Activated CD4-positive, CD25-positive, alpha-beta regulatory T cell treated with anti-CD3 and anti-CD28 coated beads, Interleukin-2, amount 50 U/mL, for 24 hours (primary cell): ENCODE results near the gene COPS7A.
"Not testable (repeated sequence)": the region's sequence is repeated elsewhere in the genome, so short reads cannot be mapped to it uniquely, and the experiment has no call there.

Experiments used
- ATAC-seq, 2 donors: fragments of 150-1000 bp; cut with Tn5 transposase; one replicate each; pipeline ENCODE4 v1.10.0; 2021; ENCODE audit warnings: mild to moderate bottlenecking in 1 of 2, moderate library complexity in 1 of 2

COPS7A gene

DNA sequence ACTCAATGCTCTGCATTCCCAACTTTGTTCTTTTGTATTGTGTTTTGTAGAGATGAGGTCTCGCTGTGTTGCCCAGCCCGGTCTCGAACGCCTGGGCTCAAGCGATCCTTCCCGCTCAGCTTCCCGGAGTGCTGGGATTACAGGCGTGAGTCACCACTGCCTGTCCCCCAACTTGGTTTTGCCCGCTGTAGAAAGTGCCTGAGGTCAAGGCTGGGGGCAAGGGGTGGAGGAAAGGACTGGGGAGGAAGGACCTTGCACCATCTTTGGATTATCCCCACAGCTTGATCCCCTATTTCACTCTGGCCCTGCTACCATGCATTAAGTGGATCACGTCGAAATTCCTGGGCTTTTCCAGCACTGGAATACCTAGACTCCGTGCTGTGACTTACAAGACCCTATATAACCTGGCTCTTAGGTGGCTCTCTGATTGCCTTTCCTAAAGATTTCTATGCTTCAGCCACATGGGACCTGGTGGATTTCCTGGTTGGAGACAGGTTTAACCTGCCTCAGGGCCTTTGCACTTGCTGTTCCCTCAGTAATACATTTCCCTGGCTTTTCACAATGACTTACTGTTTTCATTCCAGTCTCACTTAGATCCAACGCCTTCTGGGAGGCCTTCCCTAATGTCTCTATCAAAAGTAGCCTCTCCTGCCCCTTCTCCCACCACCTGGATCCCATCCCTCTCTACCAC is 22.6 kb upstream of the COPS7A start:
- no peak for ATAC-seq

DNA sequence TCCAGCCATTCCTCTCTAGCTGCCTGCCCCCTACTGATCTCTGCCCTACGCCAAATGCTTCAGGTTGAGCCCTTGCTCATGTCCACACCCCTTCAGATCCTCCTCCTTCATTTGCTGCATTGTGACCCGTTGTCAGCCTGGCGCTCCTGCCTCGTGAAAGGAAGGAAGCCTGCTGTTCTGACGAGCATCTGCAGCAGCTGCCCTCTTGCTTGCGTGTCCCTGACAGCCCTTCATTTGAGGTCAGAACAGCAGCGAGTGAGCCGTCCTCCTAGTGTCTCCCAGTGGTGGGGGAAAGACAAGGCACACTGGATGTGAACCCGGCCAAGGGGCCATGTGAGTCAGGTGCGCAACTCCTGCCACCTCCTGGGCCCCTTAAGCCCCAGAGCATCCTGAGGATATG is 20.2 kb upstream of the COPS7A start:
- peak in 1 of 2 donors; percentile 22 for ATAC-seq

DNA sequence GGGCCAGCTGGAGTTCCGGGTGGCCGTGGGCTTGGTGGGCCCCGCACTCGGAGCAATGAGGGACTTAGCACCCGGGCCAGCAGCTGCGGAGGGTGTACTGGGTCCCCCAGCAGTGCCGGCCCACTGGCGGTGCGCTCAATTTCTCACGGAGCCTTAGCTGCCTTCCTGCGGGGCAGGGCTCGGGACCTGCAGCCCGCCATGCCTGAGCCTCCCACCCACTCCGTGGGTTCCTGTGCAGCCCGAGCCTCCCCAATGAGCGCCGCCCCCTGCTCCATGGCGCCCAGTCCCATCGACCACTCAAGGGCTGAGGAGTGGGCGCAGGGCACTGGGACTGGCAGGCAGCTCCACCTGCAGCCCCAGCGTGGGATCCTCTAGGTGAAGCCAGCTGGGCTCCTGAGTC is 15.5 kb upstream of the COPS7A start:
- not testable (repeated sequence) for ATAC-seq

DNA sequence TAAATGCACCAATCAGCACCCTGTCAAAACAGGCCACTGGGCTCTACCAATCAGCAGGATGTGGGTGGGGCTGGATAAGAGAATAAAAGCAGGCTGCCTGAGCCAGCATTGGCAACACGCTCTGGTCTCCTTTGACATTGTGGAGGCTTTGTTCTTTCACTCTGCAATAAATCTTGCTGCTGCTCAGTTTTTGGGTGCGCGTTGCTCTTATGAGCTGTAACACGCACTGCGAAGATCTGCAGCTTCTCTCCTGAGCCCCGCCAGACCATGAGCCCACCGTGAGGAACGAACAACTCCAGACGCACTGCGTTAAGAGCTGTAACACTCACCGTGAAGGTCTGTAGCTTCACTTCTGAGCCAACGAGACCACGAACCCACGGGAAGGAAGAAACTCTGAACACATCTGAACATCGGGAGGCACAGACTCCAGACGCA is 14.9 kb upstream of the COPS7A start:
- ATAC-seq, result no peak

DNA sequence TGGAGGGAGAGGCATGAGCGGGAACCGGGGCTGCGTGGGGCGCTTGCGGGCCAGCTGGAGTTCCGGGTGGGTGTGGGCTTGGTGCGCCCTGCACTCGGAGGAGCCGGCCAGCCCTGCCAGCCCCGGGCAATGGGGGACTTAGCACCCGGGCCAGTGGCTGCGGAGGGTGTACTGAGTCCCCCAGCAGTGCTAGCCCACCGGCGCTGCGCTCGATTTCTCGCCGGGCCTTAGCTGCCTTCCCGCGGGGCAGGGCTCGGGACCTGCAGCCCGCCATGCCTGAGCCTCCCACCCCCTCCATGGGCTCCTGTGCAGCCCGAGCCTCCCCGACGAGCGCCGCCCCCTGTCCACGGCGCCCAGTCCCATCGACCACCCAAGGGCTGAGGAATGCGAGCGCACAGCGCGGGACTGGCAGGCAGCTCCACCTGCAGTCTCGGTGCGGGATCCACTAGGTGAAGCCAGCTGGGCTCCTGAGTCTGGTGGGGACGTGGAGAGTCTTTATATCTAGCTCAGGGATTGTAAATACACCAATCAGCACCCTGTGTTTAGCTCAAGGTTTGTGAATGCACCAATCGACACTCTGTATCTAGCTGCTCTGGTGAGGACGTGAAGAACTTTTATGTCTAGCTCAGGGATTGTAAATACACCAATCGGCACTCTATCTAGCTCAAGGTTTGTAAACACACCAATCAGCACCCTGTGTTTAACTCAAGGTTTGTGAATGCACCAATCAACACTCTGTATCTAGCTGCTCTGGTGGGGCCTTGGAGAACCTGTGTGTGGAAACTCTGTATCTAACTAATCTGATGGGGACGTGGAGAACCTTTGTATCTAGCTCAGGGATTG is 7.6 kb upstream of the COPS7A start:
- not testable (repeated sequence) for ATAC-seq

DNA sequence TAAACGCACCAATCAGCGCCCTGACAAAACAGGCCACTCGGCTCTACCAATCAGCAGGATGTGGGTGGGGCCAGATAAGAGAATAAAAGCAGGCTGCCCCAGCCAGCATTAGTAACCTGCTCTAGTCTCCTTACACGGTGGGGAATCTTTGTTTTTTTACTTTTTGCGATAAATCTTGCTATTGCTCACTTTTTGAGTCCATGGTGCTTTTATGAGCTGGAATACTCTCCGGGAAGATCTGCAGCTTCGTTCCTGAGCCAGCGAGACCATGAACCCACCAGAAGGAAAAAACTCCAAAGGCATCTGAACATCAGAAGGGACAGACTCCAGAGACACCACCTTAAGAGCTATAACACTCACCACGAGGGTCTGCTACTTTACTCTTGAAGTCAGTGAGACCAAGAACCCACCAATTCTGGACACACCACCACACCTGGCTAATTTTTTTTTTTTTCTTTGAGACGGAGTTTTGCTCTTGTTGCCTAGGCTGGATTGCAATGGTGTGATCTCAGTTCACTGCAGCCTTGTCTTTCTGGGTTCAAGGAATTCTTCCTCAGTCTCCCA is 6.9 kb upstream of the COPS7A start:
- no peak for ATAC-seq

DNA sequence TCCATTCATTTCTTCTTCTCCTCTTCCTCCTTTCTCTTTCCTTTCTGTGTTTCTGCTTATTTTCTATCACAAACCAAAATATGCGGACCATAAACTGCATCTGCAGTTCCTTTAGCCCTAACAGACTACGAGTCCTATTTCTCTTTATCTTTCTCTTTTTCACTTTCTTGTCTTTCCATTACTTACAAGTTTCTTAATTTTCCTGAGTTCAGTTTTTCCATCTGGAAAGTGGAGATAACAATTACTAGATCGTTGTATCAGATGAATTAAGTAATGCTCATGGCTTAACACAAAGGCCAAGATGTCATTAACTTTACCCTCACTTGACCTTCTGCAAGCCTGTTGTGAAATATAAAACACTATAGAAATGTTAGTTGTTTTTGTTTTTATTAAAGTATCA is 983 bp upstream of the COPS7A start:
- ATAC-seq, result no peak

DNA sequence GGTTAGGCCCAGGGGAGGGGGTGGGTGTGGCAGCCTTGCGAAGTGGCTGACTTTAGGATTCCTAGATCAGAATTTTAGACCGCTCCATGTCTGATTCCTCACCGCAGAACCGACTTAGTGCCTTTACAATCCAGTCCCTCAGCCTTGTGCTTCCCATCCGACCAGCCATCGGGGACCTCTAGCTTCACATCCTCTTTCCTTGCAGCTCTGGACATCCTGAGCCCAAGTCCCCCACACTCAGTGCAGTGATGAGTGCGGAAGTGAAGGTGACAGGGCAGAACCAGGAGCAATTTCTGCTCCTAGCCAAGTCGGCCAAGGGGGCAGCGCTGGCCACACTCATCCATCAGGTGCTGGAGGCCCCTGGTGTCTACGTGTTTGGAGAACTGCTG is 557 bp downstream of the COPS7A start:
- peak; percentile 8 to 10 for ATAC-seq

DNA sequence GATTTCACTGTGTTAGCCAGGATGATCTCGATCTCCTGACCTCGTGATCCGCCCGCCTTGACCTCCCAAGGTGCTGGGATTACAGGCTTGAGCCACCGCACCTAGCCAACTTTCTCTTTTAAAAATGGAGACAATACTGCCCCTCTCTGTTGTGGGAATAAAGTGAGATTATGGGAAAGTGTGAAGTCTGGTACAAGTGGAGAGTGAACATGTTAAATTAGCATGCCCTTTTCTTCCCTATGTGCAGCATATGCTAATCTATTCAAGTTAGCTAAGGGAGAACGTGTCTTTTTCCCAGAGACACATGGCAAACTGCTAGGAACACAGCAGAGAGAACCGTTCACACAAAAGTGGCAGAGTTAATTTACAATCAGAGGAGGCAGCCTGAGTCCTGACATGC is 1.5 kb downstream of the COPS7A start:
- ATAC-seq, result no peak

DNA sequence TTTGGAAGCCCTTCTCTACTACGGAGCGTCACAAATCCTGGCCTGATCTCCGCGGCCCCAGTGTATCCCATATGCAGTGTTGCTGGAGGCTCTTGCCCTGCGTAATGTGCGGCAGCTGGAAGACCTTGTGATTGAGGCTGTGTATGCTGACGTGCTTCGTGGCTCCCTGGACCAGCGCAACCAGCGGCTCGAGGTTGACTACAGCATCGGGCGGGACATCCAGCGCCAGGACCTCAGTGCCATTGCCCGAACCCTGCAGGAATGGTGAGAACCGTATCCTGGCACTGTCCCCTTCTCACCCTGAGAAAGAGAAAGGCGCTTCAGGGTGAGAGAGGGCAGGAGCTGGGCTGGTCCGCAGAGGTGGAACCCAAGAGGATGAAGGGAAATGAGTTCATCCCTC is 5.3 kb downstream of the COPS7A start:
- ATAC-seq, result no peak

DNA sequence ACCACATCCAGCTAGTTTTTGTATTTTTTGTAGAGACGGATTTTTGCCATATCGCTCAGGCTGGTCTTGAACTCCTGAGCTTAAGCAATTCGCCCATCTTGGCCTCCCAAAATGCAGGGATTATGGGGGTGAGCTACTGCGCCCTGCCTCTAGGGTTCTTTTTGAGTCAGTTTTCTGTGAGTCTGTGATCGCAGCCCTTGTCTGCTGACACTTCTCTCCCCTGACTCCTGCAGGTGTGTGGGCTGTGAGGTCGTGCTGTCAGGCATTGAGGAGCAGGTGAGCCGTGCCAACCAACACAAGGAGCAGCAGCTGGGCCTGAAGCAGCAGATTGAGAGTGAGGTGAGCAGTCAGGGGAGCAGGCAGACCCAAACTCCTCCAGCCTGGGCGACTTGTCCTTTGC is 6.3 kb downstream of the COPS7A start:
- no peak for ATAC-seq

DNA sequence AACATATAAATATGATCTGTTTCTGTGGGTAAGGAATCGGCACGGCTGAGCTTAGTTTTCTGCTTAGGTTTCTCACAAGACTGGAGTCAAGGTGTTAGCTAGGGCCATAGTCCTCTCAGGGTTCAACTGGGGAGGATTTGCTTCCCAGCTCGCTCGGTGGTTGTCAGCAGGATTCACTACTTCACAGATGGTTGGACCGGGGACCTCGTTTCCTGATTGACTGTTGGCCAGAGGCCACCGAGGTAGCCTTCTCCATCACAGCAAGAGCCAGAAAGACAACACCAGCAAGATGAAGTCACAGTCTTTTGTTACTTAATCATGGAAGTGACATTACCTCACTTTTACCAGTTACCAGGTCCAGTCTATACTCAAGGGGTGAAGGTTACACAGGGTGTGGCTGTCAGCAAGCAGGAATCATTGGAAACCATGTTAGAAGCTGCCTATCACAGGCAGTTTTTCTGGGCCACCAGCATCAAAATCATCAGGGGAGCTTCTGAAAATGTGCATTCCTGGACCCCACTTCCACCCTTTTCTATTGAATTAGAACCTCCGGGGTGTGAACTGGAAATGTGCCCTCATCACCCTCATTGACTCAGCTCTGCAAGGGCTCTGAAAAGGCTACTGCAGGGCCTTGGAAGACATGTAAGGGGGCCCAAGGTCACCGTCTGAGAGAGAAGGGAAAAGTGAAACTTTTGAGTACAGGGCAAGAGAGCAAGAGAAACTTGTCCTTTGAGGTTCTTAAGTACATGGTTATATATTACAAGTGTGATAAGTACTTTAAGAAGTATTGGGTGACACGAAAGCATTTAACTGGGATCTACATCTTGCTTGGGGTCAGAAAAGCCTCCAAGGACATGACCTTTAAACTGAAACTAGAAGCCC is 10.9 kb downstream of the COPS7A start:
- ATAC-seq, result no peak

DNA sequence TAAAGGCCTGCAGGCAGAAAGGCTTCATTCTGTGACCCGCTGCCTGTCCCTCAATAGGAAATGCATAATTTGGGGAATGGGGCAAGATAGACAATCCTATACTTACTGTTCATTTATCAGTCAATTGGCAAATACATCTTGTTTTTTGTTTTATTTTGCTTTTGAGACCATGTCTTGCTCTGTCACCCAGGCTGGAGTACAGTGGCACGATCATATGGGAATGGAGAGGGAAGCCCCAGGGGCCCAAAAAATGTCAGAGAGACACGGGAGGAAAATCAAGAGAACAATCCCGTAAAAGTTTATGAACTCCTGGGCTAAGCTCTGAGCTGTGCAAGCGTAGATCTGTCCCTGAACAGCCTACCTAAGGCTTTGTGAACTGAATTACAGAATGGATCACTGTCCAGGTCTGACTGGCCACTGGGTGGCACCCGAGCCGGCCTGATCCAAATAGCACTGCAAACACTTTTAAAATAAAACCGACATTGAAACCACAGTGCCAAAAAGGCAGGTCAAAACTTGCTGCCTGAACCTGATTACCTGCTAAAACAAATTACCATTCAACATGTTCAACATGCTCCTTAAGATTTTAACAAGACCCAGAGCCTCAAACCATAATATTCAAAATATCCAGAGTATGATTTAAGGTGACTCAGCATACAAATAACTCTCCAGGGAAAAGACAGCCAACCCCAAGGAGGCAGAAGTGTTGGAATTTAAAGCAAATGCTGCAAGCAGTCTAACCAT is 11.8 kb downstream of the COPS7A start:
- ATAC-seq, result peak in 1 of 2 donors; percentile 62

DNA sequence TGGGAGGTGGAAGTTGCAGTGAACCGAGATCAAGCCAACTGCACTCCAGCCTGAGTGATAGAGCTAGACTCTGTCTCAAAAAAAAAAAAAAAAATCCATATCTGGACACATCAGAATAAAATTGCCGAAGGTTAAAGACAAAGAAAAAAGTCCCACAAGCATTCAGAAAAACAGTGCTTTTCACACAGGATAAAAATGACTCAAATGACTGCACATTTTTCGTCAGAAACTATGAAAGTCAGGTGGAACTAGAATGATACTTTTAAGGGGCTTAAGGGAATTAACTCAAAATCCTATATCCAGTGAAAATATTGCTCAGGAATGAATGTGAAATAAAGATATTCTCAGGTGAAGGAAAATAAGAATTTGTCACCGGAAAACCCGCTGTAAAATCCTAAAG is 12.9 kb downstream of the COPS7A start:
- ATAC-seq, result no peak

DNA sequence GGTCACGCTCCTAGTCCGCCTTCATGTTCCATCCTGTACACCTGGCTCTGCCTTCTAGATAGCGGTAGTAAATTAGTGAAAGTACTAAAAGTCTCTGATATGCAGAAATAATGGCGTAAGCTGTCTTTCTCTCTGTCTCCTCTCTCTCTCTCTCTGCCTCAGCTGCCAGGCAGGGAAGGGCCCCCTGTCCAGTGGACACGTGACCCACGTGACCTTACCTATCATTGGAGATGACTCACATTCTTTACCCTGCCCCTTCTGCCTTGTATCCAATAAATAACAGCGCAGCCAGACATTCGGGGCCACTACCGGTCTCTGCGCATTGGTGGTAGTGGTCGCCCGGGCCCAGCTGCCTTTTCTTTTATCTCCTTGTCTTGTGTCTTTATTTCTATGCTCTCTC is 18.2 kb downstream of the COPS7A start:
- ATAC-seq, result not testable (repeated sequence)

DNA sequence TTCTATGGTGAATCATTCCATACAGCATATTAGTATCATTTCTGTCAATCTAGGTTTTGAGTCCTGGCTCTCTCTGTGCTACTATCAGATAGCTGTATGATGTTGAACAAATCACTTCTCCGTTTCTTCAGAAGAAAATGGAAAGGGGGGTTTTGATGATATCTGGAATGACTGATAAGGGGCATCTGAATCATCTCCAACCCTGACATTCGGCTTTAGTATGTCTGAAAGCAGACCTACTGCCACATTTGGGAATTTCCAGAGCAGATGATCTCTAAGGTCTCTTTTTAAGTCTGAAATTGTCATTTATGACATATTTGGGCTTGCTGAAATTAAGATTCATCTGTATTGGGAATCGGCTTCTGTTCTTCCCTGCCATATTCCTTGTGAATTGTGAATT is 19.0 kb downstream of the COPS7A start:
- ATAC-seq, result peak; percentile 63 to 73

DNA sequence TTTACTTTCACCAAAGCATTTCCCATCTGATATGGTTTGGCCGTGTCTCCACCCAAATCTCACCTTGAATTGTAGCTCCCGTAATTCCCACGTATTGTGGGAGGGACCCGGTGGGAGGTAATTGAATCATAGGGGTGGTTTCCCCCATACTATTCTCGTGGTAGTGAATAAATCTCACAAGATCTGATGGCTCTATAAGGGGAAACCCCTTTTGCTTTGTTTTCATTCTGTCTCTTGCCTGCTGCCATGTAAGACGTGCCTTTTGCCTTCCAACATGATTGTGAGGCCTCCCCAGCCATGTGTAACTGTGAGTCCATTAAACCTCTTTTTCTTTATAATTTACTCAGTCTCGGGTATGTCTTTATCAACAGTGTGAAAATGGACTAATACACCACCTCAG is 19.5 kb downstream of the COPS7A start:
- peak in 1 of 2 donors; percentile 22 for ATAC-seq

DNA sequence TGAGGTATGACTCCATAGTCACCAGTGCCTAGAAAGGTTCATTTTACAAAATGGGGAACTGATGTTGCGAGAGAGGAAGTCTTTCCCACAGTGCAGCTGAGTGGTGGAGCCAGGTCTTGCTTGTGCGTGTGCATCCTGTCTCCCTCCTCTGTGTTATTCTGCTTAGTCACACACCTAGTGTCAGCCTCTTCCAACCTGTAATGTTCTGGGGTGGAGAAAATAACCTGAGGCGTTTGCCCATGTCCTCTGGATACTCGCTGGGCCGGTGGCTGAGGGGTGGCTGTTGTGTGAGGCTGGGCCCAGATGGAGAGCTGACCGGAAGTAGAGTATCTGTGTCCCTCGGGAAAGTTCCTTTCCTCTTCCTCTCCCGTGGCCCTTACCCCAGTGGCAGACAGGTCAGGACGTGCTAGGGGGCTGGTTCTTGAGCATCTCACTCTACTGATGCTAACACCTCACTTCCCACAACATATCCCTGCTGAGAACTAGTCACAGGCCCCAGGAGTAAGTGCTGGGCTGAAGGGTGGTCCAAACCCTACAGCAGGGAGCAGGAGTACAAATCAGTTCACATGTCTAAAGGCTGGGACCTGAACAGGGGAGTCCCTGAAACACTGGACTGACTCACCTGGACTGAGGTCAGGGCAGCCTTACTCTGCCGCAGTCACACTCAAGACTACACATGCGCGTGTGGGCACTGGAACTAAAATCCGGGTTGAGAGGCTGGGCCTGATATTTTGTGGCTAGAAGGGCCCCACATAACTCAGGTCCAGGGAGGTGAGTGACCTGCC is 22.1 kb downstream of the COPS7A start:
- peak; percentile 61 to 63 for ATAC-seq

DNA sequence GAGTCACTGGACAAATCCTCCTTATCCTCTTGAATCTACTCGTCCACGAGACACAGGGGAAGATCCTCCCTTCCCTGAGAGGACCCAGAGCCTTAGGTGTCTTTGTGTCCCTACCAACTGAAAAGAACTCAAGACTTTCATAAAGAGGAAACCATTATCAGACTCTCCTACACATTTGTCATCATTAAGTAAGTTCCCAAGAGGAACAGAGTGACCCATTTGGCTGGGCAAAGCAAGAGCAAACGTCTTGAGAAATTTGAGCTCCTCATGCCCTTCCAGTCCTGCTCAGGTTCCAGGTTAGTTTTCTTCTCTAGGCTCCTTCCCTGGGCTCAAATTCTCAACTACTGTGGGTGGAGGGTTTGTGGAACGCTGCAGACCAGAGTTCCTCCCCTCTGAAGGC is 23.4 kb downstream of the COPS7A start:
- ATAC-seq, result no peak

DNA sequence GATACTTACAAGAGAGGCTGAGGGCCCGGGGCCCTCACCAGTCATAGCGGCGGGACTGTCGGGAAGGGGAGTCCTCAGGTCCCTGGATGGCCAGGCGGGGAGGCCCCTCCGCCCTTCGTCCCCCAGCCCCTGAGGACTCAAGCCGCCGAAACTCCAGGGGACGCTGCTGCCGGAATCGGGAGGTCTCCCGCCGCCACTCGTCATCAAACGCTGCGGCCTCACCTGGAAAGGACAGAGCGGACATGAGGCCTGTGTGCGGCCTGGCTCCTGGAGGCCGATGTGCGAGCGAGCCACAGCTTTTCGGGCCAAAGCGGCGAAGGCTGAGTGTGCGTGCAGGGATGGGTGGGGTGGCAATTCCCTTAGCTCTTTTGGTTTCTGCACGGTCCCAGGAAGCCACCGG is 24.9 kb downstream of the COPS7A start:
- no peak for ATAC-seq

DNA sequence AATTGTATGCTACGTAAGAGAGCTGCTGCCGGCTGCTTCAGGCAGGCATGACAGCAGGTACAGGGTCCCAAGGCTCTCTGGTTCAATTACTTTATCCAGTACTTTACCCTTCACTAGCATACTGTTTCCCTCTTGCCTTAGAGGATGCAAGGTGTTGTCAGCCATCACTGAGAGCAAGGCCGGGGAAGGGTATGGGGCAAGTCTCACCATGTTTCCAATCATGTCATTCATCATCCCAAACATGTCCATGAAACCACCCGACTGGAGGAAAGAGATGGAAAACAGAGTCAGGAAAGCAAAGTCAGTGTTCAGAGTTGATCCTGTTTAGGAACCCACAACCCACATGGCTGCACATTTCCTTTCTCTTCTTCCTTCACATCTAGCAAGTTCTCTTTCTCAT is 26.7 kb downstream of the COPS7A start:
- ATAC-seq, result no peak
